Ovary (tissue), 9 donors: Measurements from ENCODE around the gene TTC13. TPM values are rescaled to one million over a fixed set of nuclear protein-coding genes. Genes with fewer than 3 reads are reported as not detected.

Experiments used
- DNase-seq, 5 donors: peaks; one replicate each; pipeline ENCODE4 v3.0.0-alpha.2; 2019 to 2020
- H3K27ac ChIP-seq, 2 donors: fragments of 200-600 bp; one replicate each; pipeline versions ENCODE4 v1.5.1 to v1.8.0; 2019 to 2022
- H3K27me3 ChIP-seq: fragments of 200-600 bp; one replicate; pipeline ENCODE4 v1.8.0; 2022
- H3K36me3 ChIP-seq: fragments of 200-600 bp; sonication (generic); one replicate; pipeline ENCODE4 v1.5.1; 2019
- H3K4me1 ChIP-seq: one replicate; pipeline ENCODE4 v1.8.1; 2013; ENCODE audit warnings: mild to moderate bottlenecking, moderate library complexity; ENCODE audit not compliant: insufficient read depth
- H3K4me3 ChIP-seq: fragments of 200-600 bp; sonication (generic); one replicate; pipeline ENCODE4 v1.5.1; 2017
- H3K9me3 ChIP-seq, 2 donors: fragments of 200-600 bp in 1 of 2; sonication (generic) in 1 of 2; one replicate each; pipeline versions ENCODE4 v1.5.1 to v1.8.1; 2013 to 2019; ENCODE audit warnings: mild to moderate bottlenecking in 1 of 2, moderate library complexity in 1 of 2
- EP300 ChIP-seq: sonication (generic); formaldehyde crosslinking; IDR thresholded peaks from one replicate; pipeline ENCODE4 v1.6.1; 2017; ENCODE audit warnings: antibody characterized with exemption
- POLR2A ChIP-seq: fragments of 450-650 bp; IDR thresholded peaks from one replicate; pipeline ENCODE4 v1.6.1; 2017; ENCODE audit warnings: antibody characterized with exemption, mild to moderate bottlenecking, moderate library complexity
- WGBS, 3 donors: extraction: QIAGEN DNeasy Blood & Tissue Kit in 1 of 3; methylation state at CpG; one replicate each; pipeline versions ENCODE4 v1.1.5 to v1.1.7; 2013 to 2017; 5-methylcytosine and 5-hydroxymethylcytosine counted together
- intact Hi-C, 4 donors: fragments of 100-400 bp; cut with DNase I; formaldehyde crosslinking; loops; one replicate each; pipeline versions ENCODE4 v1.11.0 to v1.15.1; 2022 to 2023
- polyA plus RNA-seq, 2 donors: library from polyadenylated mRNA; stranded (reverse); fragments of 200-250 nt in 1 of 2; fragments of 350-450 nt in 1 of 2; fragmentation: Illumina TruSeq in 1 of 2; extraction: RNeasy Lipid Tissue Mini Kit (QIAGEN cat#74804) in 1 of 2; gene quantifications; one replicate each; pipeline ENCODE4 v1.2.3, GENCODE V29; 2013 to 2014
- total RNA-seq, 7 donors: library from RNA; depleted of rRNA in 2 of 7; stranded (reverse); fragments of >200 nt in 2 of 7; fragmentation: NEBNext Ultra II Directional in 3 of 7; extraction: Animal tissue kit (Norgen Biotek cat#: 25700) in 3 of 7; gene quantifications; one replicate each; pipeline versions ENCODE4 v1.1.0 to v1.2.4, GENCODE V29; 2016 to 2023
- TF ChIP-seq, protein P1 (sequence below), 3 donors: fragments of 450-650 bp in 2 of 3; fragments of 200-600 bp in 1 of 3; IDR thresholded peaks; one replicate each; pipeline versions ENCODE4 v1.5.1 to v1.8.0; 2016 to 2022; ENCODE audit warnings: antibody characterized with exemption in 3 of 3, mild to moderate bottlenecking in 1 of 3
- donor health status: DM: no; HTN: no; CAD: no; lungs with moderate emphysema.
- donor health status: DM: no; HTN: no; CAD: no.
- donor health status: Bipolar disorder and iron deficiency.
- donor health status: DM: yes; HTN: yes; CAD: no.
- donor health status: DM: no; HTN: no; CAD: no.
- donor health status: DM: yes; HTN: yes; CAD: no.

TTC13 gene
- total and polyA plus RNA-seq, 9 donors, result 4.2 to 16.5 (median 10.8) TPM

GRCh38 chr1:230899841-230900251 lies 78.8 kb downstream of the TTC13 start:
- Histone ChIP-seq H3K27ac (no peak overlapping the region), H3K4me3 (no peak overlapping the region), H3K36me3 (no peaks in the 10 kb centered on the region), H3K27me3 (no peaks in the 10 kb centered on the region), H3K9me3 (no peaks in the 10 kb centered on the region), H3K4me1 (peaks cover 2% of the 10 kb centered on the region)
- intact Hi-C loops, result no loop called here
- DNase-seq, result no peak
- 5 to 12% (median 9%) methylated on average over 5 of the region's 5 CpGs for WGBS, 3 donors
- TF ChIP-seq EP300 (no peak), POLR2A (no peak)
- TF ChIP-seq, protein P1, sequence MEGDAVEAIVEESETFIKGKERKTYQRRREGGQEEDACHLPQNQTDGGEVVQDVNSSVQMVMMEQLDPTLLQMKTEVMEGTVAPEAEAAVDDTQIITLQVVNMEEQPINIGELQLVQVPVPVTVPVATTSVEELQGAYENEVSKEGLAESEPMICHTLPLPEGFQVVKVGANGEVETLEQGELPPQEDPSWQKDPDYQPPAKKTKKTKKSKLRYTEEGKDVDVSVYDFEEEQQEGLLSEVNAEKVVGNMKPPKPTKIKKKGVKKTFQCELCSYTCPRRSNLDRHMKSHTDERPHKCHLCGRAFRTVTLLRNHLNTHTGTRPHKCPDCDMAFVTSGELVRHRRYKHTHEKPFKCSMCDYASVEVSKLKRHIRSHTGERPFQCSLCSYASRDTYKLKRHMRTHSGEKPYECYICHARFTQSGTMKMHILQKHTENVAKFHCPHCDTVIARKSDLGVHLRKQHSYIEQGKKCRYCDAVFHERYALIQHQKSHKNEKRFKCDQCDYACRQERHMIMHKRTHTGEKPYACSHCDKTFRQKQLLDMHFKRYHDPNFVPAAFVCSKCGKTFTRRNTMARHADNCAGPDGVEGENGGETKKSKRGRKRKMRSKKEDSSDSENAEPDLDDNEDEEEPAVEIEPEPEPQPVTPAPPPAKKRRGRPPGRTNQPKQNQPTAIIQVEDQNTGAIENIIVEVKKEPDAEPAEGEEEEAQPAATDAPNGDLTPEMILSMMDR (IDR thresholded peaks at IDR 0.05), result no peak

DNA sequence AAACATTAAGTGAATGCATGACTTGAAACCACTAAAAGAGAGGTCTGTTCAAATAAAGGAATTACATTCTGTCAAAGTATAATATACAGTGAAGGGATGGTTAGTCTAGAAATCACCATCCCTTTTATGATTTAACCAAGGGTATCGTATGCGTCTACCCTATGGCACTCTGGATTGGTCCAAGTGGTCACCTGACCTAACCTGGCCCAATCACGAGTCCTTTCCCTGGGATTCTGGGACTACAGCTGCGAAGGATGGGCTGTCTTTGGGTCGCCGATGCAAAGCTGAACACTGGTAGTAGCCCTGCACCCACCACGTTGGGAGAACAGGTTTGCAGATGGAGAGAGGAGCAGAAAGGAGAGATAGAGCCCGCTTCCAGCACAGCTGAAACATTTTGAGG lies 79.9 kb downstream of the TTC13 start:
- H3K36me3 ChIP-seq, result no peaks in the 10 kb centered on the region
- intact Hi-C loops, result no loop called here
- H3K4me3 ChIP-seq, result no peak overlapping the region
- 89 to 93% (median 91%) methylated on average over 8 of the region's 8 CpGs for WGBS, 3 donors
- no peak for TF ChIP-seq POLR2A
- no peak for TF ChIP-seq EP300
- TF ChIP-seq, protein P1 (IDR thresholded peaks at IDR 0.05), result no peak
- no peak for DNase-seq
- no peaks in the 10 kb centered on the region for H3K27me3 ChIP-seq
- H3K4me1 ChIP-seq, result peaks cover 2% of the 10 kb centered on the region
- no peak overlapping the region for H3K27ac ChIP-seq
- H3K9me3 ChIP-seq, result no peaks in the 10 kb centered on the region

GRCh38 chr1:230898144-230898543 lies 80.5 kb downstream of the TTC13 start:
- no peak overlapping the region for H3K27ac ChIP-seq
- DNase-seq, result no peak
- H3K36me3 ChIP-seq, result no peaks in the 10 kb centered on the region
- peaks cover 2% of the 10 kb centered on the region for H3K4me1 ChIP-seq
- H3K27me3 ChIP-seq, result no peaks in the 10 kb centered on the region
- TF ChIP-seq, protein P1 (IDR thresholded peaks at IDR 0.05), result no peak
- no peak for TF ChIP-seq POLR2A
- TF ChIP-seq EP300, result no peak
- intact Hi-C loops, result no loop called here
- H3K9me3 ChIP-seq, result no peaks in the 10 kb centered on the region
- H3K4me3 ChIP-seq, result no peak overlapping the region
- WGBS, 3 donors, result 95 to 98% (median 96%) methylated on average over 4 of the region's 4 CpGs

DNA sequence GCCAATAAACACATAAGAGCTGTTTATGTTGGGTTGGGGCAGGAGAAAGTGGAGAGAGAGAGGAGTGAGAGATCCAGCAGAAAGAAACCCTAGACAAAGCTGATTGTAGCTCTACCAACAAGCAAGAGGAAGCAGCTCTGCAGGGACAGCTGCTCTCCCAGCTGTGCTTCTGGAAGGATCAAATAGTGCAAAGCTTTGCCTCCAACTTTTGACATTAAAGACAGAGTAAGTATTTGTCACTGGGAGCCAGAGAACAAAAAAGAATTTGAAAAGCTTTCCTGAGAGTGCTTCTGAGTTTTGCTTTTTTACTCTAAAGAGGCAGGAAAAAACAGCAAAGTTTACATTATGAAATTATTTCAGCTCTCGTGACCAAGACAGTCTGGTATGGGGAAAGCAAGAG lies 81.9 kb downstream of the TTC13 start:
- H3K9me3 ChIP-seq, result no peaks in the 10 kb centered on the region
- H3K36me3 ChIP-seq, result no peaks in the 10 kb centered on the region
- peaks cover 2% of the 10 kb centered on the region for H3K4me1 ChIP-seq
- no peaks in the 10 kb centered on the region for H3K27me3 ChIP-seq
- H3K27ac ChIP-seq, result no peak overlapping the region
- intact Hi-C loops, result no loop called here
- no peak for TF ChIP-seq POLR2A
- TF ChIP-seq EP300, result no peak
- TF ChIP-seq, protein P1 (IDR thresholded peaks at IDR 0.05), result no peak
- no peak overlapping the region for H3K4me3 ChIP-seq
- WGBS, 3 donors, result 8 to 27% (median 13%) methylated on average over 1 of the region's 1 CpG
- DNase-seq, result no peak

- H3K4me3 ChIP-seq, result no peak overlapping the region
- intact Hi-C loops, result no loop called here
- 89 to 94% (median 92%) methylated on average over 2 of the region's 2 CpGs for WGBS, 3 donors
- H3K9me3 ChIP-seq, result no peaks in the 10 kb centered on the region
- no peaks in the 10 kb centered on the region for H3K27me3 ChIP-seq
- peaks cover 2% of the 10 kb centered on the region for H3K4me1 ChIP-seq
- H3K27ac ChIP-seq, result no peak overlapping the region
- TF ChIP-seq EP300, result no peak
- TF ChIP-seq POLR2A, result no peak
- TF ChIP-seq, protein P1 (IDR thresholded peaks at IDR 0.05), result no peak
- DNase-seq, result no peak
- H3K36me3 ChIP-seq, result no peaks in the 10 kb centered on the region
Observed at GRCh38 chr1:230895452-230895851, 83.2 kb downstream of the TTC13 start.
